H1 (cell line): ENCODE measurements around the gene NAALADL1. TPM values are rescaled to one million over a fixed set of nuclear protein-coding genes. Genes with fewer than 3 reads are reported as not detected.

ENCODE experiments used
- CTCF ChIA-PET: fragments of 300-600 bp; sonication (Branson Sonifier 250); formaldehyde crosslinking; loops from one replicate; lab custom pipeline; 2021; ENCODE audit not compliant: partially characterized antibody; lab: Charles Lee
- POLR2A ChIA-PET: fragments of 300-600 bp; sonication (Branson Sonifier 250); formaldehyde crosslinking; loops from one replicate; lab custom pipeline; 2021; ENCODE audit warnings: inconsistent platforms; ENCODE audit not compliant: partially characterized antibody; lab: Charles Lee
- DNase-seq, 2 experiments: peaks; one replicate each; pipeline versions ENCODE4 v3.0.0 to v3.0.0-alpha.2; 2010 to 2022; ENCODE audit warnings: low spot score in 2 of 2, low read depth in 1 of 2, mixed read lengths in 1 of 2
- FAIRE-seq: peaks from 2 replicates; lab custom pipeline; 2011; peaks lifted over from hg19 to GRCh38; lab: Jason Lieb, UNC
- H2AFZ ChIP-seq: 2 replicates; pipeline ENCODE4 v1.8.1; 2012; ENCODE audit warnings: low read length, inconsistent platforms
- H2AK5ac ChIP-seq: 2 replicates; pipeline ENCODE4 v1.6.1; 2013; ENCODE audit warnings: low read depth, low read length
- H2BK120ac ChIP-seq: replicated peaks from 2 replicates; pipeline ENCODE3; 2013; ENCODE audit warnings: low read depth, low read length, inconsistent platforms
- H2BK12ac ChIP-seq: 2 replicates; pipeline ENCODE4 v1.6.1; 2013; ENCODE audit warnings: low read depth, low read length
- H2BK15ac ChIP-seq: 2 replicates; pipeline ENCODE4 v1.6.1; 2013; ENCODE audit warnings: low read length
- H2BK20ac ChIP-seq: 2 replicates; pipeline ENCODE4 v1.6.1; 2013; ENCODE audit warnings: low read length
- H2BK5ac ChIP-seq: 2 replicates; pipeline ENCODE4 v1.6.1; 2013; ENCODE audit warnings: low read depth, low read length
- H3K14ac ChIP-seq: 2 replicates; pipeline ENCODE4 v1.6.1; 2013; ENCODE audit warnings: inconsistent platforms; ENCODE audit not compliant: insufficient read length
- H3K18ac ChIP-seq: 2 replicates; pipeline ENCODE4 v1.6.1; 2013; ENCODE audit warnings: low read length; ENCODE audit errors: extremely low read depth
- H3K23ac ChIP-seq: 2 replicates; pipeline ENCODE4 v1.6.1; 2013; ENCODE audit warnings: inconsistent platforms; ENCODE audit not compliant: insufficient read length
- H3K23me2 ChIP-seq: 2 replicates; pipeline ENCODE4 v1.6.1; 2013; ENCODE audit warnings: low read depth, low read length
- H3K27ac ChIP-seq: 2 replicates; pipeline ENCODE4 v1.6.1; 2011; ENCODE audit warnings: low read depth, low read length, inconsistent platforms
- H3K27me3 ChIP-seq, 4 experiments: replicated peaks in 1 of 4; 1 replicate in 1 of 4; 2 replicates in 3 of 4; pipeline versions ENCODE4 v1.6.1 to v1.8.1; 2011 to 2013; ENCODE audit warnings: low read length in 3 of 4, mild to moderate bottlenecking in 3 of 4, inconsistent platforms in 2 of 4, mixed read lengths in 2 of 4, moderate library complexity in 1 of 4; ENCODE audit not compliant: control insufficient read depth in 3 of 4, insufficient read depth in 3 of 4; ENCODE audit errors: extremely low read depth in 1 of 4
- H3K36me3 ChIP-seq, 4 experiments: 2 replicates each; pipeline versions ENCODE4 v1.6.1 to v1.8.1; 2011 to 2013; ENCODE audit warnings: mild to moderate bottlenecking in 4 of 4, low read length in 3 of 4, moderate library complexity in 2 of 4, control low read depth in 1 of 4, inconsistent platforms in 1 of 4; ENCODE audit not compliant: insufficient read depth in 4 of 4, control insufficient read depth in 2 of 4
- H3K4ac ChIP-seq: replicated peaks from 2 replicates; pipeline ENCODE3; 2013; ENCODE audit warnings: low read length, low read depth, mixed read lengths, inconsistent platforms; ENCODE audit not compliant: insufficient read length
- H3K4me1 ChIP-seq, 4 experiments: replicated peaks in 1 of 4; 1 replicate in 1 of 4; 2 replicates in 3 of 4; pipeline versions ENCODE4 v1.6.1 to v1.8.1; 2011 to 2013; ENCODE audit warnings: low read length in 3 of 4, inconsistent platforms in 2 of 4, mixed read lengths in 1 of 4; ENCODE audit not compliant: insufficient read depth in 4 of 4, control insufficient read depth in 3 of 4
- H3K4me2 ChIP-seq, 2 experiments: 2 replicates each; pipeline versions ENCODE4 v1.6.1 to v1.8.1; 2011 to 2013; ENCODE audit warnings: low read depth in 2 of 2, low read length in 2 of 2, control low read depth in 1 of 2, inconsistent platforms in 1 of 2, mild to moderate bottlenecking in 1 of 2; ENCODE audit not compliant: insufficient read depth in 1 of 2
- H3K4me3 ChIP-seq, 4 experiments: fragments of 200-600, 300-600 bp in 1 of 4; sonication (generic), shearing (Covaris generic), sonication (Bioruptor Twin) in 1 of 4; 2 replicates each; pipeline versions ENCODE4 v1.5.1 to v1.8.1; 2011 to 2016; ENCODE audit warnings: low read length in 4 of 4, low read depth in 3 of 4, control low read depth in 2 of 4, inconsistent platforms in 2 of 4, mild to moderate bottlenecking in 2 of 4, mixed read lengths in 1 of 4, moderate library complexity in 1 of 4; ENCODE audit not compliant: insufficient read depth in 2 of 4; ENCODE audit errors: extremely low read depth in 1 of 4
- H3K56ac ChIP-seq: replicated peaks from 2 replicates; pipeline ENCODE3; 2013; ENCODE audit warnings: low read depth, mild to moderate bottlenecking, mixed read lengths, low read length, inconsistent platforms; ENCODE audit not compliant: insufficient read length
- H3K79me1 ChIP-seq: 2 replicates; pipeline ENCODE4 v1.6.1; 2013; ENCODE audit warnings: low read depth, low read length, control low read depth
- H3K79me2 ChIP-seq, 2 experiments: 2 replicates each; pipeline versions ENCODE4 v1.6.1 to v1.8.1; 2012 to 2013; ENCODE audit warnings: low read length in 2 of 2, mild to moderate bottlenecking in 2 of 2, inconsistent platforms in 1 of 2; ENCODE audit not compliant: insufficient read depth in 2 of 2, control insufficient read depth in 1 of 2
- H3K9ac ChIP-seq, 4 experiments: replicated peaks in 1 of 4; 1 replicate in 1 of 4; 2 replicates in 3 of 4; pipeline versions ENCODE4 v1.6.1 to v1.8.1; 2011 to 2013; ENCODE audit warnings: low read depth in 3 of 4, low read length in 3 of 4, control low read depth in 2 of 4, mild to moderate bottlenecking in 2 of 4, moderate library complexity in 2 of 4, inconsistent platforms in 1 of 4; ENCODE audit errors: extremely low read depth in 1 of 4
- H3K9me3 ChIP-seq, 2 experiments: 2 replicates each; pipeline versions ENCODE4 v1.6.1 to v1.8.1; 2012 to 2013; ENCODE audit warnings: mild to moderate bottlenecking in 2 of 2, moderate library complexity in 2 of 2, control low read depth in 1 of 2, inconsistent platforms in 1 of 2, low read depth in 1 of 2, low read length in 1 of 2, mixed read lengths in 1 of 2; ENCODE audit not compliant: insufficient read depth in 2 of 2
- H4K20me1 ChIP-seq, 2 experiments: replicated peaks in 1 of 2; 2 replicates each; pipeline versions ENCODE3 to v1.8.1; 2011 to 2013; ENCODE audit warnings: inconsistent platforms in 2 of 2, low read length in 2 of 2, mild to moderate bottlenecking in 1 of 2; ENCODE audit not compliant: insufficient read depth in 2 of 2, control insufficient read depth in 1 of 2
- H4K5ac ChIP-seq: 2 replicates; pipeline ENCODE4 v1.6.1; 2013; ENCODE audit warnings: low read length, low read depth, mixed read lengths, inconsistent platforms; ENCODE audit not compliant: insufficient read length
- H4K8ac ChIP-seq: 2 replicates; pipeline ENCODE4 v1.8.0; 2013; ENCODE audit warnings: mild to moderate bottlenecking, moderate library complexity, low read length, inconsistent platforms; ENCODE audit not compliant: insufficient read depth; ENCODE audit errors: extremely low read depth
- H4K91ac ChIP-seq: replicated peaks from 2 replicates; pipeline ENCODE3; 2013; ENCODE audit warnings: low read length, mixed read lengths, inconsistent platforms; ENCODE audit not compliant: insufficient read length
- GABPA ChIP-seq: IDR thresholded peaks from 2 replicates; pipeline ENCODE4 v1.6.1; 2011; ENCODE audit warnings: mild to moderate bottlenecking, low read length, moderate library complexity, borderline replicate concordance; ENCODE audit not compliant: insufficient read depth
- KDM1A ChIP-seq: fragments of 200-600, 300-600 bp; sonication (generic); IDR thresholded peaks from 2 replicates; pipeline ENCODE4 v1.7.1; 2016; ENCODE audit warnings: mild to moderate bottlenecking, low read length, borderline replicate concordance
- NRF1 ChIP-seq: IDR thresholded peaks from 2 replicates; pipeline ENCODE4 v1.6.1; 2011; ENCODE audit warnings: mild to moderate bottlenecking, low read depth, low read length, improper control_type of control experiment
- SP1 ChIP-seq: IDR thresholded peaks from 2 replicates; pipeline ENCODE4 v1.6.1; 2011; ENCODE audit warnings: low read depth, low read length
- SP4 ChIP-seq: IDR thresholded peaks from 2 replicates; pipeline ENCODE4 v1.6.1; 2012; ENCODE audit warnings: low read length, inconsistent platforms
- TCF12 ChIP-seq: IDR thresholded peaks from 2 replicates; pipeline ENCODE4 v1.6.1; 2011; ENCODE audit warnings: low read depth, mild to moderate bottlenecking, low read length
- WGBS, 2 experiments: shearing (Covaris generic) in 1 of 2; methylation state at CpG; one replicate each; pipeline versions ENCODE4 v1.1.6 to v1.1.7; 2013 to 2015; ENCODE audit warnings: low lambda C conversion rate in 2 of 2, mixed read lengths in 2 of 2, inconsistent platforms in 1 of 2, low coverage in 1 of 2, missing lambda C conversion rate in 1 of 2; ENCODE audit not compliant: insufficient replicate concordance in 2 of 2, insufficient coverage in 1 of 2, insufficient read length in 1 of 2; ENCODE audit errors: extremely low coverage in 1 of 2, missing lambda C conversion rate in 1 of 2; 5-methylcytosine and 5-hydroxymethylcytosine counted together
- polyA plus RNA-seq, 7 experiments: library from polyadenylated mRNA; depleted of rRNA in 3 of 7; stranded (reverse) in 5 of 7; unstranded in 2 of 7; fragments of >200 nt in 5 of 7; fragments of 200-250 nt in 2 of 7; gene quantifications; 1 replicate in 5 of 7; 2 replicates in 1 of 7; 4 replicates in 1 of 7; pipeline versions ENCODE4 v1.2.1 to v1.2.3, GENCODE V29; 2011 to 2013; ENCODE audit warnings: missing spikeins in 2 of 7, mixed read lengths in 2 of 7
- total RNA-seq: library from RNA; stranded (reverse); fragmentation: NEBNext Ultra II Directional; extraction: Animal tissue kit (Norgen Biotek cat#: 25700); gene quantifications from 2 replicates; pipeline ENCODE4 v1.2.1, GENCODE V29; 2021

NAALADL1 gene
- total and polyA plus RNA-seq, 2 of the 8 experiments (the other 6 are each of a cell fraction or from before 2014, with no cell fraction given), result 7.5 to 9.9 TPM

DNA sequence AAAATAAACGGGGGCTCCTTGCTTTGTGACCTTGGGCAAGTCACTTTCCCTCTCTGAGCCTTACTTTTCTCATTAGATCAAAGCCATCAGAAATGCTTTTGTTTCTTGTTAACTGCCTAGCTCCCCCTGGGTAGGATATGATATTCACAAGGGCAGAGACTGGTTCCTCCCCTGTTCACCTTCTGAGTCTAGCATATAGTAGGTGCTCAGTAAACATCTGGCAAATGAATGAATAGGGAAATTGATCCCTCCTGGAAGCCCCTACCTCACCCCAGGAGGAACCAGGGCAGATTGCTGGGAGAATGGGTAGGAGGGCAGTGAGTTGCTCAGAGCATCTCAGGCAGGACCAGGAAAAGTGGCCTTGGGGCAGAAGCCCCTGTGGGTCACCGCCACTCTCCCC, 23.9 kb downstream of the NAALADL1 start:
- Histone ChIP-seq H3K18ac (no peak overlapping the region), H3K27me3 (no peaks in the 10 kb centered on the region), H2BK120ac (no peak overlapping the region), H3K79me2 (no peaks in the 10 kb centered on the region), H3K4me1 (no peaks in the 10 kb centered on the region), H3K9ac (no peak overlapping the region), H4K91ac (no peak overlapping the region), H3K56ac (no peak overlapping the region), H3K27ac (no peak overlapping the region), H3K4me3 (no peak overlapping the region), H3K4me2 (no peak overlapping the region), H4K5ac (no peak overlapping the region), H4K8ac (no peak overlapping the region), H3K79me1 (no peaks in the 10 kb centered on the region), H3K4ac (no peak overlapping the region), H3K23ac (no peak overlapping the region), H2BK20ac (no peak overlapping the region), H2BK5ac (no peak overlapping the region), H4K20me1 (no peaks in the 10 kb centered on the region), H2BK15ac (no peak overlapping the region), H3K23me2 (no peaks in the 10 kb centered on the region), H3K36me3 (no peaks in the 10 kb centered on the region; a peak in 2 of 8 replicates), H2BK12ac (no peak overlapping the region), H2AFZ (no peak overlapping the region), H3K9me3 (no peaks in the 10 kb centered on the region), H3K14ac (no peak overlapping the region), H2AK5ac (no peak overlapping the region)
- DNase-seq (no peak), FAIRE-seq (no peak)
- WGBS, 2 experiments, result 84% methylated on average over 2 of the region's 2 CpGs; no CpG with 5 or more reads in 1 of the 2 experiments
- ChIA-PET POLR2A (no interaction called here), CTCF (interaction anchor here (1.2 to 3.1 kb wide), 3 partner anchors 21 to 44 kb away, joined by 4 to 12 read pairs (median 4); partner anchors contain the start of gene ARL2)
- TF ChIP-seq SP4, result no peak
- no peak for TF ChIP-seq GABPA
- no peak for TF ChIP-seq SP1
- TF ChIP-seq TCF12, result no peak
- no peak for TF ChIP-seq NRF1
- no peak for TF ChIP-seq KDM1A
